Gastroesophageal sphincter (tissue), 2 donors: ENCODE results near the gene SUSD2.

Experiments used
- EP300 ChIP-seq: sonication (generic); formaldehyde crosslinking; IDR thresholded peaks from one replicate; pipeline ENCODE4 v1.6.1; 2017; ENCODE audit warnings: antibody characterized with exemption, mild to moderate bottlenecking
- POLR2A ChIP-seq, 2 donors: fragments of 450-650 bp; IDR thresholded peaks; one replicate each; pipeline ENCODE4 v1.6.1; 2017; ENCODE audit warnings: antibody characterized with exemption in 2 of 2, mild to moderate bottlenecking in 2 of 2, moderate library complexity in 1 of 2

DNA sequence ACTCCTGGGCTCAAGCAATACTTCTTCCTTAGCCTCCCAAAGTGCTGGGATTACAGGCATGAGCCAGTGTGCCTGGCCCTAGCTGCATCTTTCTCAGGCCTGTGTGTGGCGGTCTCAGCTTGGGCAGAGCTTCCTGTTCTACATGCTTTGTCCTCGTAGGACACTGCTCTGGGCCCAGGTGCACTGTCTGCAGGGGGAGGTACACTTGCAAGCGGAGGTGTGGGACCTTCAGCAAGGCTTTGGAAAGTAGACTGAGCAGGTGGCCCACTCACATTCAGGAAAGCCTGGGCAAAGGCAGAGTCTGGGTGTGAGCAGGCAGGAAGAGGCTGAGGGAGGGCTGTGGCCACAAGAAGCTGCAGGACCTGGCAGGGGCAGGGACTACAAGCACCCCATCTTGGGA, 33.6 kb upstream of the SUSD2 start:
- TF ChIP-seq POLR2A (IDR thresholded peaks at IDR 0.05) (no peak), EP300 (no peak)
